ENCODE results near the gene WDR45.
A peak's percentile ranks its signal among the peaks of the same experiment; 100 is the strongest.

The WDR45 gene

DNA sequence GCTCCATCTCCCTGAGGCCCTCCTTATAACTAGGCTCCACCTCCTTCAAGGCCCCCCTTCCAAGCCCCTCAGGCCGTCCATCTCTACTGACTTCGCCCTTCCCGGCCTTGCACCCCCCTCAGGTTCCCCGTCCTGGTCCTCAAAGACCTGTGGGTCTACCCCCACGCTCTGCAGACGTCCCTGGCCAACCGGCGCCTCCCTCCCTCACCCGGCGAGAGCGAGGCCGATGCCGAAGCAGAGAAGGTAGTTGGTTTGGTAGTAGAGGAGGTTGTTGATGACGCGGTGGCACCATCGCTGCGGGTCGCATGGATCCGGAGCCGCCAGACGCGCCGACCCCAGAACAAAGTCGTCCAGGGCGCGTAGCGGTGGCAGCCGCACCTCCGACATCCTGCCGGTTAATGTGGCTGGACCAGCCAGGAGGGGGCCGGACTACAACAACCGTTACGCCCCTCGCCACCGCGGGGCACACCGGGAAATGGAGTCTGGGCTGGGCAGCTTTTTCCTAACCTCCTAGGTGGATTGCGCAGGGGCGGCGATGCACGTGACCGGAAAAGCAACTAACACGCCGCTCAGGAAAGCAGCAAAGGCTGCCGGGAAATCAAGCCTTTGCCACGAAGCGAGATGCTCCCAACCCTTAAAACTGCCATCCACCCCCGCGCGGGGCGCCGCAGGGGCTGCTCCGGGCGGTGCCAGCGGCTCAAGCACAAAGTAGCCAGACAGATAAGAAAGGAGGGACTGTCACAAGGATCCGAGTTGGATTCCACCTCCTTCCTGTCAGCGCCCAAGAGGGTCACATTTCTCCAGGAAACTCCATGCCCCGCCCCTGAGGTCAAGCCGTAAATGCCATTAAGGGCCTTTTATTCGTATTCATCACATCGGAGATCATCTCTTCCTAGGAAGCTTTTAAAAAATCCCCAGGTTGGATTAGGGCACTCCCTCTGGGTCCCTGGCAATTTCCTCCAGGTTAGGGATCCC lies 5.8 kb downstream of the WDR45 start, which contains the start of gene PRAF2:
Gene PRAF2 (minus strand): TSS at position 402 of the 975 bp plus-strand sequence. CDS start 15 bp downstream, at position 387.
- peak; percentile 67 for DNase-seq

DNA sequence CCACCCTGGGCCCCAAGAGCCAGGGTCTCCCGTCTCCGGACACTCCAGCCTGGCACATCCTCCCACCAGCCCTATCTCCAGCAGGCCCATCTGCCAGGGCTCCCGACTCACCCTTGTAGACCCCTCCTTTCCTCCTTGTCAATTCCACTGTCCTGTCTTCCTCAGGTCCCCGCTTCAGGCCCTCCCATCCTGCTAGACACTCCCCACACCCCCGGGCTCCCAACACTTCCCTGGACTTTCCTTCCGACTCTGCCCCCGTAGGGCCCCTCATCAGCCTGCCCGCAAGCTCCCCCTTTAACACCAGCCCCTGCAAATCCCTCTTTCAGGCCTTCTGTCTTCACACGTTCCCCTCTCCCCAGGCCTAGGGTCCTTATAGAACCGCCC lies 7.0 kb downstream of the WDR45 start:
- DNase-seq: no peak

DNA sequence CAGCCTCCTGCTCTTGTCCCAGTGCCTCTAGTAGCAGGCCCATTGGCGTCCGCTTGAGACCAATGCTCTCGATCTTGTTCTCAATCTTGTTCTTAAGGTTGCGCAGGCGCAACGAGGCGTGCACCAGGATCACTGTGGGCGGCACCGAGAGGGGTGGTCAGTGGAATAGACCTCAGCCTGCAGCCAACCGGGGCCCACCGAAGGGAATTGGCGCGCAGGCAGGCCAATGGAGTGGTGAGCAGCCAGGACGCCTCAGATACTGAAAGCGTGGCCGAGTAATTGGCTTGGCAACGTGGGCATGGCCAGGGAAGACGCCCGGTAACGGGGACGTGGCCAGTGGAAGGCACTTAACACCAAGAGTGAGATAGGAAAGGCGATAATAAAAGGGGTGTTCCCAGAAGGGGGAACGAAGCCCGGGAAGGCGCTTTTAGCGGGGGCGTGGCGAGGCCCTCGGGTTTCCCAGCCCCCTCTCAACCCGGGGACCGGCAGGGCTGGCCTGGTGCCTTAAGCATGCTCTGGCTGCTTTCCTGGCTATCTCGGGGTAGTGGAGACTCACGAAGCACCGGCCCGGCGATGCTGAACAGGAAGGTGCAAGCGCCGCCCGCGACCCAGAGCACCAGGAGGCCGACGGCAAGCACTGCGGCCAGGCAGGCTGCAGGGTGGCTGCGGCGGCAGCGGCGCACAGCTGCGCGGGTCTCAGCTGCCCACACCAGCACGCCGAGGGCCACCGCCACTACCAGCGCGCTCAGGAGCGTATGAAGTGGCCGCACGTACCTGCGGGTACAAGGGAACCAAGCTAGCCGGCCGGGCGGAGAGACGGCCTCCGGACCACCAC lies 7.6 kb downstream of the WDR45 start:
- DNase-seq: peak; percentile 47

- no peak for DNase-seq
These were observed 8.7 kb downstream of the WDR45 start for GRCh38 chrX:49070988-49071387.

DNA sequence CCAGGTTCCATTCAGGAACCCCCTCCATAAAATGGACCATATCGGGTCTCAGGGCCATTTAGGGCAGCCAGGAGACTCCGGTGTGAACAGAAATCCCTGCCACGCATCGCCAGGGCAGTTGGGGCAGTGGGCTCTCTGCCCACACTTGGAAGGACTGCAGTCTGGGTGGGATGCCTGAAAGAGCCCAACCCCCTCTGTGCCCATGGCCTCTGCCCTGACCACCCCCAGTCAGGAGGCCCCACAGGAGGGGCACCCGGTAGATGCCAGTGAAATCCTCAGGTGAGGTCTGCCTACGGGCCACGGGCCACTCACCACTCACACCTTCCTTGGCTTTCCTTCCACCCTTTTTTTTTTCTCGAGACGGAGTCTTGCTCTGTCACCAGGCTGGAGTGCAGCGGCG lies 10.6 kb downstream of the WDR45 start:
- no peak for DNase-seq

DNA sequence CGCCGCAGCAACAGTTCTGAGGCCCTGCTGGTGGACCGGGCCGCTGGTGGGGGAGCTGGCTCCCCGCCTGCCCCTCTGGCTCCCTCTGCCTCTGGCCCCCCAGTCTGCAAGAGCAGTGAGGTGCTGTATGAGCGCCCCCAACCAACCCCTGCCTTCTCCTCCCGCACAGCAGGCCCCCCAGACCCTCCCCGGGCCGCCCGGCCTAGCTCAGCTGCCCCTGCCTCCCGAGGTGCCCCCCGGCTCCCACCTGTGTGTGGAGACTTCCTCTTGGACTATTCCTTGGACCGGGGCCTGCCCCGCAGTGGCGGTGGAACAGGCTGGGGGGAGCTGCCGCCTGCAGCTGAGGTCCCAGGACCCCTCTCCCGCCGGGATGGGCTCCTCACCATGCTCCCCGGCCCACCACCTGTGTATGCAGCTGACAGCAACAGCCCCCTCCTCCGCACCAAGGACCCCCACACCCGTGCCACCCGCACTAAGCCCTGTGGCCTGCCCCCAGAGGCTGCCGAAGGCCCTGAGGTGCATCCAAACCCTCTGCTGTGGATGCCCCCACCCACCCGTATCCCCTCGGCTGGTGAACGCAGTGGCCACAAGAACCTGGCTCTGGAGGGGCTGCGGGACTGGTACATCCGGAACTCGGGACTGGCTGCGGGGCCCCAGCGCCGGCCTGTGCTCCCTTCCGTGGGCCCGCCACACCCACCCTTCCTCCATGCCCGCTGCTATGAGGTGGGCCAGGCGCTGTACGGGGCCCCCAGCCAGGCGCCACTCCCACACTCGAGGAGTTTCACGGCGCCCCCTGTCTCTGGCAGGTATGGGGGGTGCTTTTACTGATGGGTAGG lies 12.2 kb downstream of the WDR45 start:
- no peak for DNase-seq

DNA sequence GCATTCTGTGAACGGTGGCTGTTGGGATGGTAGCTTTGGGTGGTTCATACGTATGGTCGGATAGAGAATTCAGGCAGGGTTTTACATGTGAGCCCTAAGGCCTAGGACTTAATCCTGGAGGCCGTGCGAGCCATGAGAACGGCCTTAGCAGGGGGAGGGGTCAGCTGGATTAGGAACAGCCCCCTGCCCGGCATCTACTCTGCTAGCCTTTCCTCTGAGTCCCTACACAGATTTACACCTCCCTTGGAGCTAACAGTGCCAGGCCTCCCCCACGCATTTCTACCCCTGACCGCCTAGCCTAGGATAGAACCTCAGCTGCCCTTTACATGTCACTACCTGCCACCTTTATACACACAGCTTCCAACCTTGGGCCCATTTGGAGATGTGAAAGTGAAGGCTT lies 13.0 kb downstream of the WDR45 start:
- no peak for DNase-seq

DNA sequence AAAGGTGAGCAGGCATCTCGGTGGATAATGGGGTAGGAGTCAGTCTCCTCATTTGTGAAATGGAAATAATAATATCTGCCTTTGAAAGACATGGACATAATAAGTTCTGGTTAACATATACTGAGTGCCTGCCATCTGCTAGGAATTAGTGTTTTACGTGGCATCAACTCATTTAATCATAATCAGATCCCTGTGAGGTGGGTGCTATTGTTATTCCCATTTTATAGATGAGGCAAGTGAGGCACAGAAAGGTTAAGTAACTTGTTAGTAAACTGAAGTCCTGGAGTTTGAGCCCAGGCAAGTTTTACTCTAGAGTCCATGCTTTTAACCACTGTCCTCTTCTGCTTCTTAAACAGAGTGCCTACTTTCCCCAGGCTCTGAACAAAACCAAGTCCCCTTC lies 13.4 kb downstream of the WDR45 start:
- DNase-seq: no peak

GRCh38 chrX:49064735-49065134 lies 15.0 kb downstream of the WDR45 start:
- DNase-seq: no peak

DNA sequence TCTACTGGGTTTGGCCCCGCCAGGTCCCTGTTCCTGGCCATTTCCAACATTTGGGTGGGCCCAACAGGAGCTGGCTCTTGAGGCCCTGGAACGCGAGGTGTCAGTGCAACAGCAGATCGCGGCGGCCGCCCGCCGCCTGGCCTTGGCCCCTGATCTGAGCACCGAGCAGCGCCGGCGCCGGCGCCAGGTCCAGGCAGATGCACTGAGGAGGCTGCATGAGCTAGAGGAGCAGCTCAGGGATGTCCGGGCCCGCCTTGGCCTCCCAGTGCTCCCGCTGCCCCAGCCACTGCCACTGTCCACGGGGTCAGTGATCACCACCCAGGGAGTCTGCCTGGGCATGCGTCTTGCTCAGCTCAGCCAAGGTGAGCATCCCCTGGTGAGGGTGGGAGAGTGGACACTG lies 15.4 kb downstream of the WDR45 start:
- DNase-seq: no peak

DNA sequence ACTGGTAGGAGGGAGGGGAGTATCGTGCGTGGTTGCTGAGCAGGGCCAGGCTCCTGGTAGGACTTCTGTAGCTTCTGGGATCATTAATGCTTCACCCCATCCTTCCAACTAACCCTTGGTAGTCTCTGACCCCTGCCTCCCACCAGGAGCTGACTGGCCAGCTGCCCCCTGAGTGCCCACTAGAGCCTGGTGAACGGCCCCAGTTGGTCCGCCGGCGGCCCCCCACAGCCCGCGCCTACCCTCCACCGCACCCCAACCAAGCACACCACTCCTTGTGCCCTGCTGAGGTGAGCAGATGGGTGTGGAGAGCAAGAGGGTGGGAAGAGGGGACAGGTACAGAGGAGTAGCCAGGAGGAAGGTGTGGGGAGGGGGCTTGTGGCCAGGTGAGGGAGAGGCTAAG lies 16.0 kb downstream of the WDR45 start:
- DNase-seq: no peak

GRCh38 chrX:49061916-49062315 lies 17.8 kb downstream of the WDR45 start:
- DNase-seq: no peak

DNA sequence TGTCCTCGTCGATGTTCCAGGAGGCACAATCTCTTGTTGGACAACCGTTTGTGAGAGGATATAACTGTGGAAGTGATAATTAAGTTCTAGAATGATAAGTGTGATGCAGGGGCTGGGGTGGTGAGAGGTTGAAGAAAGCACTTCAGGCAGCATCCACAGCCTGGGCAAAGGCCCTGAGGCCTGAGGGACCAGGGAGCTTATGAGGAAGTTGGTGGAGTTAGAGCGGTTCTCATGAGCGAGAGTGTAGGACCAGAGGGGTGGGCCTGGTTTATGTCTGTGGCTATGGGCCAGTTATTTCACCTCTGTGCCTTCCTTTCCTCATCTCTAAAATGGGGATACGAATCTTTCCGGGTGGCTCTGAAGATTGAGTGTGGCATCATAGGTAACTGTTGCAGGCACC lies 18.2 kb downstream of the WDR45 start:
- DNase-seq: no peak

DNA sequence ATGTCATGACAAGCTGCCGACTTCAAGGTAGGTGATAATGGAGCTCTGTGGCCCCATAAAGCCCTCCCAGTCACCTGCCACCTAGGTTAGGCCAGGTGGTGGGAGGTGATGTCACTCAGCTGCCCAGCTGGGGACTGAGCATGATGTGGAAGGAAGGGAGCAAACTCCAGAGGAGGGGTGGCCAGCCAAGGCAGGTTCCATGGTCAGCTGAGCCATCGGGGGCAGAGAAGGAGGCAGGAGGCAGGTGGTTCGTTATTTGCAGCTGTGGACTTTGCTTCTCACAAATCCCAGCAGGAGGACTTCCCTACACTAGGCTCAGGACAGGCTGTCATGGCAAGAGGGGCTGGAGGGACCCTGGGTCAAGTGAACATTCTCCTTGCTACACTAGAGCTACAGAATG lies 18.8 kb downstream of the WDR45 start:
- DNase-seq: no peak

DNA sequence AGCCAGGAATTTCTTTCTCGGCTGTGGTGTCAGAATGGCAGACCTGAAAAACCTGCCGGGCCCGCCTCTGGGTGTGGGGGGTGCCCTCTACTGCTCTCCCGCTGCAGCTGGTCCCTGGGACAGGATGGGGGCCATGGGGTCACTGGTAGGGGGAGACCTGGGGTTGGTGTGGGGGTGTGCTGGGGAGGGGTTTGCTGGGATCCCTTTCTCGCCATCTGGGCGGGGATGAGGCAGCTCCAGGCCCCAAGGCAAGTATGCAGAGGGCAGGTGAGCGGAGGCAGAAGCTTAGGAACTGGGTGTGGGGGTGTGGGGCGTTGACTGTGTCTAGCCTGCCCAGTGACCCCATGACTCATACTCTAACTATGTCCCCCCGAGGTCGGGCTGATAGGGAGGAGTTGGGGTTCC lies 20.0 kb downstream of the WDR45 start:
- no peak for DNase-seq

DNA sequence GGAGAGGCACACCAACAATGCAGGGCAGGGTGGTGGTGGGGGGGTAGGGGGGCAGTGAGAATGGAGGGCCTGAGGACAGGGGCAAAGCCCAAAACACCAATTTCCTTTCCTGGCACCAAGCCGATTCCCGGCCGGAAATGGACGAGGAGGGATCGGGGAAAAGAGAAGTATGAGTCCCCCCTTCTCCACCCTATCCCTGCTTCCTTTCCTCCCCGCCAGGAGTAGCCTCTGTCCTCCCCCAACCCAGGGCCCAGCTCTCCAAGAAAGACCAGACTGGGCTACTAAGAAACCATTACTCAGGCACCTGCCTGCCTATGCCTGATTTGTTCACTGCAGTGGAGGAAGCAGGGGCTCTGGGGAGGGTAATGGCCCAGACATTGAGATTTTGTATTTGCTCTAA lies 20.5 kb downstream of the WDR45 start:
- no peak for DNase-seq

- DNase-seq: no peak
These were observed 20.9 kb downstream of the WDR45 start, which contains the start of gene CCDC120 for GRCh38 chrX:49058794-49059193. TSS of gene CCDC120 (plus strand) at chrX:49058999. CDS start at chrX:49062042, 3,043 bp downstream.

- no peak for DNase-seq
These were observed 25.5 kb downstream of the WDR45 start for GRCh38 chrX:49054073-49054762.

GRCh38 chrX:49053223-49054072 lies 26.2 kb downstream of the WDR45 start:
- DNase-seq: no peak

- no peak for DNase-seq
These were observed 35.8 kb downstream of the WDR45 start for GRCh38 chrX:49043987-49044281.

GRCh38 chrX:49043220-49043986 lies 36.3 kb downstream of the WDR45 start, which contains the start of gene TFE3:
TSS of gene TFE3 (minus strand) at chrX:49043357. CDS start at chrX:49043226, 131 bp downstream.
- DNase-seq: peak; percentile 97

All from kidney glomerular epithelial cell (primary cell).